MM.1S (cell line): ENCODE results near the gene USP6NL.

Source experiments
- DNase-seq: peaks from one replicate; pipeline ENCODE4 v3.0.0-alpha.2; 2015
- H2AFZ ChIP-seq: fragments of 300-600 bp; sonication (generic); 2 replicates; pipeline ENCODE4 v1.6.0; 2016; ENCODE audit warnings: antibody characterized with exemption, low read length
- H3F3A ChIP-seq: fragments of 300-600 bp; sonication (generic); 2 replicates; pipeline ENCODE4 v1.6.1; 2016; ENCODE audit warnings: mild to moderate bottlenecking, antibody characterized with exemption, low read length, moderate library complexity, mixed read lengths; ENCODE audit not compliant: insufficient read depth
- H3K27ac ChIP-seq: fragments of 300-600 bp; sonication (generic); 2 replicates; pipeline ENCODE4 v1.5.1; 2016; ENCODE audit warnings: mild to moderate bottlenecking, low read length
- H3K27me3 ChIP-seq: fragments of 300-600 bp; sonication (generic); replicated peaks from 2 replicates; pipeline ENCODE4 v1.6.0; 2016; ENCODE audit warnings: low read length; ENCODE audit not compliant: insufficient read depth
- H3K36me3 ChIP-seq: fragments of 300-600 bp; sonication (generic); replicated peaks from 2 replicates; pipeline ENCODE4 v1.6.1; 2016; ENCODE audit warnings: mild to moderate bottlenecking, low read length, mixed read lengths; ENCODE audit not compliant: insufficient read depth
- H3K4me1 ChIP-seq: fragments of 300-600 bp; sonication (generic); 2 replicates; pipeline ENCODE4 v1.6.1; 2016; ENCODE audit warnings: low read length, mixed read lengths
- H3K4me2 ChIP-seq: fragments of 300-600 bp; sonication (generic); 2 replicates; pipeline ENCODE4 v1.6.0; 2016; ENCODE audit warnings: low read depth, low read length
- H3K4me3 ChIP-seq: fragments of 300-600 bp; sonication (generic); 2 replicates; pipeline ENCODE4 v1.5.1; 2016; ENCODE audit warnings: low read length, mixed read lengths
- H3K79me2 ChIP-seq: fragments of 300-600 bp; sonication (generic); 2 replicates; pipeline ENCODE4 v1.6.1; 2016; ENCODE audit warnings: mixed run types, low read length, mixed read lengths
- H3K9ac ChIP-seq: fragments of 300-600 bp; sonication (generic); 2 replicates; pipeline ENCODE4 v1.6.1; 2016; ENCODE audit warnings: low read length, mixed read lengths
- H3K9me2 ChIP-seq: fragments of 300-600 bp; sonication (generic); replicated peaks from 2 replicates; pipeline ENCODE4 v1.6.1; 2016; ENCODE audit warnings: mild to moderate bottlenecking, low read length, mixed read lengths; ENCODE audit not compliant: insufficient read depth
- H3K9me3 ChIP-seq: fragments of 300-600 bp; sonication (generic); replicated peaks from 2 replicates; pipeline ENCODE4 v1.6.1; 2016; ENCODE audit warnings: mild to moderate bottlenecking, low read length, mixed read lengths; ENCODE audit not compliant: insufficient read depth
- H4K20me1 ChIP-seq: fragments of 300-600 bp; sonication (generic); 2 replicates; pipeline ENCODE4 v1.6.1; 2016; ENCODE audit warnings: mild to moderate bottlenecking, low read length, moderate library complexity, mixed read lengths; ENCODE audit not compliant: insufficient read depth
- CTCF ChIP-seq: fragments of 300-600 bp; sonication (generic); IDR thresholded peaks from 2 replicates; pipeline ENCODE4 v1.5.1; 2016; ENCODE audit warnings: antibody characterized with exemption, low read length, mixed read lengths
- EZH2 ChIP-seq: fragments of 300-600 bp; sonication (generic); optimal IDR thresholded peaks from 2 replicates; pipeline ENCODE3; 2017; ENCODE audit warnings: low read depth, mild to moderate bottlenecking, antibody characterized with exemption, low read length, mixed read lengths
- EZH2phosphoT487 ChIP-seq: fragments of 300-600 bp; sonication (generic); IDR thresholded peaks from 2 replicates; pipeline ENCODE4 v1.6.1; 2018; ENCODE audit warnings: antibody characterized with exemption, low read length

USP6NL gene

GRCh38 chr10:11520892-11521291, 90.6 kb downstream of the USP6NL start:
- Histone ChIP-seq H3K79me2 (no peaks in the 10 kb centered on the region), H3K4me2 (no peak overlapping the region), H3K9ac (no peak overlapping the region), H3K27ac (no peak overlapping the region), H3K9me3 (no peaks in the 10 kb centered on the region), H3K9me2 (no peaks in the 10 kb centered on the region), H3F3A (peaks cover 8% of the 10 kb centered on the region; the same call in 1 of the 2 replicates), H3K4me3 (no peak overlapping the region), H3K36me3 (no peaks in the 10 kb centered on the region), H4K20me1 (no peaks in the 10 kb centered on the region), H2AFZ (no peak overlapping the region), H3K27me3 (no peaks in the 10 kb centered on the region), H3K4me1 (peaks cover 16% of the 10 kb centered on the region)
- DNase-seq = no peak
- no peak for TF ChIP-seq CTCF
- TF ChIP-seq EZH2 = no peak
- TF ChIP-seq EZH2phosphoT487 = no peak

- TF ChIP-seq CTCF = no peak
- Histone ChIP-seq H2AFZ (no peak overlapping the region), H4K20me1 (no peaks in the 10 kb centered on the region), H3K27me3 (no peaks in the 10 kb centered on the region), H3K4me1 (peaks cover 18% of the 10 kb centered on the region), H3K79me2 (no peaks in the 10 kb centered on the region), H3K9me2 (no peaks in the 10 kb centered on the region), H3K4me2 (no peak overlapping the region), H3K27ac (no peak overlapping the region), H3K9me3 (no peaks in the 10 kb centered on the region), H3F3A (peaks cover 9% of the 10 kb centered on the region; the same call in 1 of the 2 replicates), H3K9ac (no peak overlapping the region), H3K4me3 (no peak overlapping the region), H3K36me3 (no peaks in the 10 kb centered on the region)
- no peak for DNase-seq
These were observed 94.3 kb downstream of the USP6NL start for GRCh38 chr10:11517150-11517549.

- Histone ChIP-seq H2AFZ (no peak overlapping the region), H3K9me2 (no peaks in the 10 kb centered on the region), H3K27me3 (no peaks in the 10 kb centered on the region), H3K27ac (no peak overlapping the region), H3K9ac (no peak overlapping the region), H3K4me2 (peak overlapping the region; percentile 41; the same call in 1 of the 2 replicates), H3K4me1 (peaks cover 18% of the 10 kb centered on the region), H4K20me1 (no peaks in the 10 kb centered on the region), H3F3A (peaks cover 9% of the 10 kb centered on the region; the same call in 1 of the 2 replicates), H3K9me3 (no peaks in the 10 kb centered on the region), H3K79me2 (no peaks in the 10 kb centered on the region), H3K36me3 (no peaks in the 10 kb centered on the region), H3K4me3 (no peak overlapping the region)
- DNase-seq = peak; percentile 66
- TF ChIP-seq CTCF (no peak), EZH2 (no peak), EZH2phosphoT487 (no peak)
These were observed 95.1 kb downstream of the USP6NL start for GRCh38 chr10:11516431-11516746.
